Ishikawa (cell line): Measurements from ENCODE around the gene ALPP.

Source experiments
- EGR1 ChIP-seq: IDR thresholded peaks from 2 replicates; pipeline ENCODE4 v1.6.1; 2012
- RAD21 ChIP-seq: IDR thresholded peaks from 2 replicates; pipeline ENCODE4 v1.6.1; 2012; ENCODE audit warnings: low read depth
- TAF1 ChIP-seq: IDR thresholded peaks from 2 replicates; pipeline ENCODE4 v1.6.1; 2012; ENCODE audit warnings: low read depth, mild to moderate bottlenecking
- TCF12 ChIP-seq: IDR thresholded peaks from 2 replicates; pipeline ENCODE4 v1.6.1; 2012; ENCODE audit warnings: low read depth
- TEAD4 ChIP-seq: IDR thresholded peaks from 2 replicates; pipeline ENCODE4 v1.6.1; 2012
- YY1 ChIP-seq: IDR thresholded peaks from 2 replicates; pipeline ENCODE4 v1.6.1; 2012; ENCODE audit warnings: low read depth
- TF ChIP-seq, protein P1 (sequence below): IDR thresholded peaks from 2 replicates; pipeline ENCODE4 v1.6.1; 2012

- TF ChIP-seq YY1 (no peak), TCF12 (no peak), RAD21 (no peak), TAF1 (no peak), EGR1 (no peak), TEAD4 (no peak)
- TF ChIP-seq, protein P1, sequence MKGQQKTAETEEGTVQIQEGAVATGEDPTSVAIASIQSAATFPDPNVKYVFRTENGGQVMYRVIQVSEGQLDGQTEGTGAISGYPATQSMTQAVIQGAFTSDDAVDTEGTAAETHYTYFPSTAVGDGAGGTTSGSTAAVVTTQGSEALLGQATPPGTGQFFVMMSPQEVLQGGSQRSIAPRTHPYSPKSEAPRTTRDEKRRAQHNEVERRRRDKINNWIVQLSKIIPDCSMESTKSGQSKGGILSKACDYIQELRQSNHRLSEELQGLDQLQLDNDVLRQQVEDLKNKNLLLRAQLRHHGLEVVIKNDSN: no peak
Observed at GRCh38 chr2:232353660-232354059, 24.9 kb upstream of the ALPP start.
